HuH-7.5 (cell line): ENCODE results near the gene KY.
A peak's percentile ranks its signal among the peaks of the same experiment; 100 is the strongest.

Experiments used
- DNase-seq: peaks from one replicate; pipeline ENCODE4 v3.0.0; 2011; ENCODE audit warnings: low spot score

Gene KY

GRCh38 chr3:134644731-134645514, 5.9 kb downstream of the KY start:
- DNase-seq: no peak

GRCh38 chr3:134643150-134643675, 7.6 kb downstream of the KY start:
- no peak for DNase-seq

DNA sequence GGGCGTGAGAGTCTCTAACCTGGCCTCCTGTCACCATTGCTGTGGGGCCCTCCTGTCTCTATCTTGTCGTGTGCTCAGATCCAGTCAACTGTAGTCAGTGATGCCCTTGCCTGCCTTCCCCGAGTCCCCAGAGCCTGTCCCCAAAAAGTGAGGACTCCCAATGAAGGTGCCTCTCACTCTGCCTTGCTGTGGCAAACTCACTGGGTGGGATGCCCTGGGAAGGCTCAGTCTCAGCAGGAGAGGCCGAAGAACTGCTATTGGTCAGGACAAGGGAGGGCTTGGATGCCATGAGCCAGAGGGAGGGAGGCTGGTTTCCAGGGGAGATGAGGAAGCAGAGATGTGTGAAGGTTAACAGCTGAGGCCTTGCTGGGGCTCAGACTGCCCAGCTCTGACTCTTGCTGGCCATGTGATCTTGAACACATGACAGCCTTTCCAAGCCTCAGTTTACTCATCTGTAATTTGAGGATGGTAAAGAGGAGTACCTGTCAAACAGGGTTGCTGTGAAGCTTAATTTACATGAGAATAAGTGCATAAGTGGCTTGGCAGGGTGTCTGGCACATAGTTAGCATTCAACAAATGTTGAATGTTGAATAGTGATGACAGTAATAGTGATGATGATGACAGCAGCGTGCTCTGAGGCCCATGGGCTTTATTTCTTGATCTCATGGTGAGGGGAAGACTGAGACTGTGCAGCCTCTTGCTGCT, 8.2 kb downstream of the KY start:
- DNase-seq: no peak

DNA sequence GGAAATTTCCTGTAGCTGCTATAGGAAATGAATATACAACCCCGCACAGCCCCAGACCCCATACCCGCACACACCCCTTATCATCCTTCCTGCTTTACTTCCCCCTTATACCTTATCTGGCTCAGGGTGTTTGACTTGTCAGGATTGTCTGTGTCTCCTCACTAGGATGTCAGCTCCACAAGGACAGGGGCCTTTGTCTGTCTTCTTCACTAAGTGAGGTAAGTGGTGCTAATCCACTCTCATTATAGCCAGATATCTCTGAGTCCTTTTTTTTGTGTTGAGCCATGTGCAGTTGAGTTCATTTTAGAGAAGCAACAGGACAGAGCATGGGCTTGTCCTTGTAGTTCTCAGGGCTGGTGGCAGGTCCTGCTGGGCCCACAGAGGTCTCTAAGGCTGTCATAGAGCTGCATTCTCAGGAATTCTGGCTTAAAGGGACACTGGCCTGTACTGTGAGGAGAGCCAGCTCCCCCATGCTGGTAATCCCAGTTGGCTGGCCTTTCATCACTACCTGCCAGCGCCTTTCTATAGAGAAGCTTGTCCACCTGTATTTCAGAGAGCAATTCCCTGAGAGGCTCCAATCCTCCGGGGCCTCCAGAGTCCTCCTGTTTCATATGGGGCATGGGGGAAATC, 9.0 kb downstream of the KY start:
- DNase-seq: no peak

- DNase-seq: peak; percentile 55
Observed at GRCh38 chr3:134640872-134641470, 9.9 kb downstream of the KY start.

GRCh38 chr3:134640378-134640777, 10.4 kb downstream of the KY start:
- DNase-seq: no peak

DNA sequence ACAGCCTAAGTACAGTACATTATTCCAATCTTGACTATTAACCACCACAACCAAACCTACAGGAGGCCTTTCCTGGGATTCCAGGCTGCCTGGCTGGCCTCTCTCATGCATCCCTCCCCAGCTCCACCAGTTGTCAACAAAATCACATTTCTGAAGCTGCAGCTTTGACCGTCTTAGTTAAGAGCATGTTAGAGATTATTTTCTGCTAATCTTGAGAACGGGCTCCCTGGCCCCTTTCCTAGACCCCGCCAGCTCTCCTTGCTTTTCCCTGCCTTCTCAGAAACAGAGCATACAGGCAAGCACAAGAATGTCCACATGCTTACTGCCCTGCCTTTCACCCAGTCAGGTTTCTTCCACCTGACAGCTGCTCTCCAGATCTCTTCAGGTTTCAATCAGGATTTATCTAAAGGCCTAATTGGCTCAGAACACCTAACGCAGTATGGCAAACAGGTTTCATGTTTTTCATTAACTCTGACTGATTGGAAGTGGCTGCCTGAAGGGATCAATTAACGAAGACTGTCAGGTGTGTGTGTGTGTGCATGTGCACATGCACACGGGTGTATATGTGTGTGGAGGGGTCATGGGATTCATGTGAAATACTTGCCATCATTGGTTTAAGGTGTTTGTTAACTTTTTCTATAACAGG, 12.3 kb downstream of the KY start:
- no peak for DNase-seq

DNA sequence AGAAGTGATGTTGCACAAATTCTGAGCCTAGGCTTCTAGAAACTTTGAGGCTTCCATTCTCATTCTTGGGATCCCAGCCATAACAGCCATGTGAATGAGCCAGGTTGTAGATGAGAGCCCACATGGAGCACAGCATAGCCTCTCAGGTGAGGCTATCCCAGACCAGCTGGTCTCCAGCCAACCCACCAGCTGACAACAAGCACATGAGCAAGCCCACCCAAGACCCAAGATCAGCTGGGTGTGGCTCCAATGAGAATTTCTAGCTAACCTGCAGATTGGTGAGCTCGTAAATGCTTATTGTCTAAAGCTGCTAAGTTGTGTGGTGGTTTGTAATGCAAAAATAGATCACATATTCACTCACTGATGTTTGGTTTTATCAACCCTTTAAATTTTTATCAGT, 14.4 kb downstream of the KY start:
- DNase-seq: no peak

- no peak for DNase-seq
Observed at GRCh38 chr3:134630506-134630905, 20.3 kb downstream of the KY start.

DNA sequence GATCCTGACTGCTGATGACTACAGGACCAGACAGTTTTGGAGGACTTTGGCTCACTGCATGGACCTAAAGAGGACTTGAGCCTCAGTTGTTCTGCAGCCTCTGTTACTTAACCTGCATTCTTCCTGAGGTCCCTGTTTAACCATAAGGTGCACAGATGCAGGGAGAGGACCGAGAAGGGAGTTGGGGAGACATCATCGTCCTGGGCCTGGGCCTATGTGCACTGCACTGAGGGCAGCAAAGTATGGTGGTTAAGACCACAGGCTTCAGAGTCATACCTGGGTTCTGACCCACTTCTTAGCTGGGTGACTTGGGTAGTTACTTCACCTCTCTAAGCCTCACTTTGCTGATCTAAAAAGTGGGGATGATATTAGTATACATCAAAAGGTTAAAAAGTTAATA, 21.9 kb downstream of the KY start:
- DNase-seq: no peak

- DNase-seq: no peak
Observed at GRCh38 chr3:134627831-134628230, 23.0 kb downstream of the KY start.

DNA sequence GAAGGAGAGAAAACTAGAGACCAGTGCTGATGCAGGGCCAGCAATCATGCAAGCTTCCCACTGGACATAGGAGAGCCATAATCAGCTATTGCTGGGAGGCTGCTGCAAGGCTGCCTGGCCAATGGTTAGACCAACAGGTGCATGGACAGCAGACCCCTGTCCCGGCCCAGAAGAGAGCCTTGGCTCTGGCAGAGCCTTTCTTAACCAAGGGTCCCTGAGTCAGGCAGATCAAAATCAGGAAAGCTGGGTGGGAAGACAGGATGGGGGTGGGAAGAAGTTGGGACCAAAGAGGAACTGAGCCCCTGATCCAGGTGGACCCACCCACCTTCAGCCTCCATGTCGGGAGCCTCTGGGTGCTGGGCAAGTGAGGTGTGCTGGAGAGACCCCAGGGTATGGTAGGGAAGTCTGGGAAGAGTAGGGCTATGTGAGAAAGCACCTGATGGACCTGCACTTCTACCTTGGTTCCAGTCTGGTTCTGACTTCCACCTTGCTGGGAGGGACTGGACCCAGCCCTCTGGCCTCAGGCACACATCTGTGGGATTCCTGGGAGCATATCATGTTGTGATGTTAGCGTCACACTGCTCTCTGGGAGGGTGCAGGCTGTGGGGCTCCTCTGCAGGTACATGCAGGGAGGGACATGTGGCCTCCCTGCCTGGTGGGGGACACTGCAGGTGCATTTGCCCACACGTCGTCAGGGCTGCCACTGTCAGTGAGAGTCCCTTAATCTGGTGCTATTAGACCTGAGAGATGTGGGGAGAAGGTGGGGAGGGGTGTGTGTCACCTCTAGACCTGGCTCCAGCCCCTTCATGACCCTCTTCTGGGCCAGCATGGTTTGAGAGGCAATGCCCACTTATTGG, 24.7 kb downstream of the KY start:
- no peak for DNase-seq

DNA sequence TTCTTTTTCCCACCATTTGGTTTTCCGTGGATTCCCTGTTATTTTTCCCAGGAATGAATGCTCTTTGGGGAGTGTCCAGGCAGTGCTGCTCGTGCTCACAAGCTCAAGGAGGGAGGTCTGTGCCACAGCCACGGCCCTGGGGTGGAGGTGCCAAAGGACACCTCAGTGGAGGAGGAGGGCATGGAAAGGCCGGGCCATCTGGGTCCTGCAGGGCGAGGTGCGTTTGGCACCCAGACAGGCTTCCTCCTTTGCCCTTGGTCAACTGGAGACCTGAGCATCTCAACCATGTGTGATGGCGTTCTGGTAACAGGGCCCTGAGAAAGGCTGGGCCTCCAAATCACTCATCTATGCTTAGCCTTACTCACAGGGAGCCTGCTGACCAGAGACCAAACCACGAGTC, 25.4 kb downstream of the KY start:
- no peak for DNase-seq

GRCh38 chr3:134624537-134625287, 26.1 kb downstream of the KY start:
- no peak for DNase-seq

GRCh38 chr3:134623615-134624245, 27.1 kb downstream of the KY start:
- DNase-seq: no peak

DNA sequence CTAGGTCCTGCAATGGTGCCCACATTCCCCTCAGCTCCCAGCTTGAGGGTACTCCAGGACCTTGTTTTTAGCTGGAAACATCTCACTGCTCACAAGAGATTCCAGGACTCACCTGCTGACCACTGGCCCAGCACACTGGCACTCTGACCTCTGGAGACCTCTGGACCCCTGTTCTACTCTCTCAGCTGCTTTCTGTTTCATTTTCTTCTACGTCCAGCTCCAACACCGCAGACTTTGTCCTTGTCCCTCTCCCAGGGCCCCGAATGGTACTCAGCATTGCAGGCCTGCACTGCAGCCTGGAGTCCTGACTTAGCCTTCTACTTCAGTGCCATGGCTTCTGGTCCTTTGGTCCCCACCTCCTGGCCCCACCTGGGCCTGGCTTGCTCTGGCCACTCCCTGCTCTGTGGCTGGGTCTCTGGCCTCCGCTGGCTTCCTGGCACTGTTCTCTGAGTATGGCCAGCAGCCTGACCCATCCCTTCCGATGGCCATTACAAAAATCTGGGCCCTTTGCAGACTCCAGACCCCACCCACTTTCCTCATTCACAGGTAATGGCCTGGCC, 27.9 kb downstream of the KY start:
- no peak for DNase-seq

DNA sequence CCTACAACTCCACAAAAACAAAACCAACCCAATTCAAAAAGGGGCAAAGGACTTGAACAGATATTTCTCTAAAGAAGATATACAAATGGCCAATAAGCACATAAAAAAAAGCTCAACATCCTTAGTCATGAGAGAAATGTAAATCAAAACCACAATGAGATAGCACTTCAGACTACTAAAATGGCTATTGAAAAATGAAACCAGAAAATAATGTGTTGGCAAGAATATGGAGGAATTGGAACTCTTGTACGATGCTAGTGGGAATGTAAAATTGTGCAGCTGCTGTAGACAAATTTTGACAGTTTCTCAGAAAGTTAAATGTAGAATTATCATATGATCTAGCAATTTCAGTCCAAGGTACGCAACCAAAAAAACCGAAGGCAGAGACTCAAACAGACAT, 29.0 kb downstream of the KY start:
- DNase-seq: no peak

DNA sequence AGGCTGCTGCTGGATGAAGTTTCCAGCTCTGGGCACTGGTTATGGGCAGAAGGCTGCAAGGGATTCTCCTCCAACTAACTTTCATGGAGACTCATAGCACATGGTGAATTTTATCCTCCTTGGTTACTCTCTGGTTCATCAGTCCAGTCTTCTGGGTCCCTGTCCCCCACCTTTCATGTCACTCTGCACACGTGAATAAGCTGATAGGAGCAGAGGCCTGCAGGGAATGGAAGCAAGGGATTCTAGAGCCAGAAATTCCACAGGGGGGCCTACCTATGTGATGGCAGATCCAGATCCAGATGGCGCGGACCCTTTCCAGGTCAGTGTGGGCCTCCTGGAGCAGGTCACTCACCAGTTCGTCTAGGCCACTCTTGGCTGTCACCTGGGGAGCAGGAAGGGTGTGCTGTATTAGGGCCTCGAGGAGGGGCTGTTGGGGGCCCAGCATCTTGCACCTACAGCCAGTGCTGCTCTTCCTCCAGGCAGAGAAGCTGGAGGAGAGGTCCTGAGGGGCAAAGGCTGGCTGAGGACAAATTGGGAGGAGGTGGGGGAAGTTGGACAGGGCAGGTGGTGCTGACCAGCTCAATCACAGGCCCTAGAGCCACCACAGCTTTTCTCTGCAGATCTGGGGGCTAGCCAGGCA, 30.2 kb downstream of the KY start:
- no peak for DNase-seq

- DNase-seq: no peak
Observed at GRCh38 chr3:134619884-134620445, 30.9 kb downstream of the KY start.
